GM18526 (cell line): ENCODE measurements around the gene CALML3.

Experiments
- POLR2A ChIP-seq: IDR thresholded peaks from 3 replicates; pipeline ENCODE4 v1.6.1; 2011; ENCODE audit not compliant: insufficient read length; ENCODE audit errors: extremely low read depth

The CALML3 gene

GRCh38 chr10:5538892-5539651 lies 14.3 kb downstream of the CALML3 start:
- no peak for TF ChIP-seq POLR2A

DNA sequence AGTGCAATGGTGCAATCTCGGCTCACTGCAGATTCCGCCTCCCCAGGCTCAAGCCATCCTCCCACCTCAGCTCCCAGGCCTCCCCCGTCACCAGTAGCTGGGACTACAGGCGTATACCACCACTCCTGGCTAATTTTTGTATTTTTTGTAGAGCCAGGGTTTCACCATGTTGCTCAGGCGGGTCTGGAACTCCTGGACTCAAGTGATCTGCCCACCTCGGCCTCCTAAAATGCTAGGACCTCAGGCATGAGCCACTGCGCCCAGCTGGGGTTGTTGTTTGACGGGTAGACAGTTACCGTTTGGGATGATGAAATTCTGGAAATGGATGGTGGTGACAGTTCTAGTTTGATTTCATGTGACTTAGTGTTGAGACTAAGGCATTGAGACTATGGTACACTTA lies 15.3 kb downstream of the CALML3 start:
- no peak for TF ChIP-seq POLR2A

- TF ChIP-seq POLR2A: no peak
These were observed 16.1 kb downstream of the CALML3 start for GRCh38 chr10:5540891-5541290.

- TF ChIP-seq POLR2A: no peak
These were observed 17.3 kb downstream of the CALML3 start for GRCh38 chr10:5542100-5542499.

GRCh38 chr10:5543623-5544022 lies 18.9 kb downstream of the CALML3 start:
- TF ChIP-seq POLR2A: no peak

GRCh38 chr10:5544216-5544805 lies 19.6 kb downstream of the CALML3 start:
- TF ChIP-seq POLR2A: no peak

DNA sequence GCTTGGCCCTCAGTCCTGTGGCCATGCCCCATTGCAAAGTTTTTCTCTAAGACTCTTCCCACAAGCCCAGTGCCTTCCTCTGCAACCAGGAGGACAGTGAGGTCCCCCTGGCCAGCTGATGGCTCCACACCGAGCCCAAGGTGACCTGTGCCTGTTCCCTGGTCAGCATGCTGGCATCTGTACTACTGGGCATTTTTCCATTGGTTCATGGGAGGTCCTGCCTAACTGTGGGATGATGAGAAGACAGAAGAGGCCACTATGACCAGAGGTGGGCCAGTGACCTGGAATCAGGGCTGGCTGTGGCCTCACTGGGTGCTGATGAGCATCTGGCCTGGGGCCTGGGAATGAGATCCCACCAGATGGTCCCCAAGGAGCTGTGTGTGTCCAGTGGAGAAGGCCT lies 20.2 kb downstream of the CALML3 start:
- no peak for TF ChIP-seq POLR2A

DNA sequence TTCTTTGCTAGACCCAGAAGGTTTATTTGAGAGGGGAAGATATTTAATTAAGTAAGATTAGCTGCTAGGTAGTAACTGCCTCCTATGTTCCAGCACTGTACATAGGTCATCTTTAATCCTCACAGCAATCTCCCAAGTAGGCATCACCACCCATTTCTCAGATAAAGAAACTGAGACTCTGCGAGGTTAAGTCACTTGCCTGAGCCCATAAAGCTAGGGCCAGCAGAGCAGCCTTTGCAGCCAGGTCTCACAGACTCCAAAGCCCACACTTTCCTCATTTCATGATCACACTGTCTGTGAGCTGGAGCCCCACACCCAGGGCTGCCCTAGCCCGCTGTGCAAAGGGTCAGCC lies 20.6 kb downstream of the CALML3 start:
- TF ChIP-seq POLR2A: no peak

DNA sequence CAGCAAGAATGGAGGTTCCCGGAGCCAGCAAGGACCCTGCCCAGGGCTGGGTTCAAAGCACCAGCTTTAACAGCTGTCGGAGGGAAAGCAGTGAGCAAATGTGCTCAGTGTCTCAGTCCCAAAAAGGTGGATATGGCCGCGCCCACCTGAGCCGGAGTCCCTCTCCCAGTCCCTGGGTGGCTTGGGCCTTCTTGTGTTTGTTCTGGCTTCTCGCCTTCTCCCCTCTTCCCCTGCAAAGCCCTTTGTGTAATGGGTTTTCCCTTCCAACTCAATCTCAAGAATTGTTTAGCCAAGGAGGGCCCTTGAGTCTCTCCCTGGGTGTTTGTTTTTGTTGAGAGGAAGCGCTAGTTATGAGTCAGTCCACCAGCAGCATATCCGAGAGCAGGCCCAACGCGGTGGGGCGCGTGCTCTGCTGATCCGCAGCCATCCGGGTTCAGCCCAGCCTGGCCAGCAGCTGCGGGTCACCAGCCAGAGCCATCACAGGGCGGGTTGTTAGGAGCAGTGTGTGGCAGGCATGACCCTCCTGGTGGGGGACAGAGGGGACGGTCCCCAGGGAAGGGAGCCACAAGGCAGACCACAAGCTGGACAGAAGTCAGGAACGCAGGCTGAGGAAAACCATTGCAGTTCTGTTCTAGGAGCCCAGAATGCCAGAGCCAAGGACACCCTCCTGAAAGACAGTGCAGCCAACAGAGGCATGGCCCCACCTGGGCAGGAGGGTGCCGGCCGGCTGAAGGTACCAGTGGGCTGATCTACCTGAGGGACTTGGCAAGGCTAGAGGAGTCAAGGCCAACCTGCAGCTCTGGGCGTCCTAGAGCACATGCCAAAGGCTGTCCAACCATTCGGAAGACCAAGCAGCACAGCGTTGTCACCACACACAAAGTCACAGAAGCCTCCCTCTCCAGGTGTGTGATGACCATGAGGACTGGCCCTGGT lies 21.3 kb downstream of the CALML3 start:
- TF ChIP-seq POLR2A: no peak

DNA sequence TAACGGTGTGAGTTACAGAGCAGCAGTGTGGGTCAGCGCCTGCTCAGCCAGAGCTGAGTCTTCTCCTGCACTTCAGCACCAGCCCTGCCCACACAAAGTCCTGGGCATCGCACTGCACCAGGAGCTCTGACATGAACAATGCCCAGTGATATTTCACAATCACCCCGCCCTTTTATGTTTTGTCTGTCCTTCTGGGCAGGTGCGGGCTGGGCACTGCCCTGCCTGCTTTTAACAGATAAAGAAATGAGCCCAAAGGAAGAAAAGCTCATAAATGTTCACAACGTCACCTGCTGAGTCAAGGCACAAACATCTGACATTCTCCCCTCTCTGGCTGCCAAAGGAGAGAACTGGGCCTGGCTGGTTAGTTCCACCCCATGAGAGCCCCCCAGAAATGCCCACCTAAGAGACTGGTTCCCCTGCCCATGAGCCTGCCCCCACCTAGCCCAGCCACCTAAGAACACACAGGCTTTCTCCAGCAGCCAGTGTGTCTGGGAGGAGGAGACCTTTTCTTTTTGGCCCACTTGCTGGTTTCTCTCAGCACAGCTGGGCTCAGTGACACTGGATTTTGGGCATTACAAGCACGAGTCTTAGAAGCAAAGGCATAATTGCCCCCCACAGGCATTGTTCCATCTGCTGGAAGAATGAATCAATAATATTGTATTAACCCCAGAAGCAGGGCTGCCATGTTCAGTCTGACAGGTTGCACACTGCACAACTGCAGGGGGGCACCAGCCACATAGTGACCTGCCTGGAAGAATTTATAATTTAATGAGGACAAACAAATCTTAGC lies 22.3 kb downstream of the CALML3 start:
- no peak for TF ChIP-seq POLR2A

- no peak for TF ChIP-seq POLR2A
These were observed 22.8 kb downstream of the CALML3 start for GRCh38 chr10:5547681-5547930.

DNA sequence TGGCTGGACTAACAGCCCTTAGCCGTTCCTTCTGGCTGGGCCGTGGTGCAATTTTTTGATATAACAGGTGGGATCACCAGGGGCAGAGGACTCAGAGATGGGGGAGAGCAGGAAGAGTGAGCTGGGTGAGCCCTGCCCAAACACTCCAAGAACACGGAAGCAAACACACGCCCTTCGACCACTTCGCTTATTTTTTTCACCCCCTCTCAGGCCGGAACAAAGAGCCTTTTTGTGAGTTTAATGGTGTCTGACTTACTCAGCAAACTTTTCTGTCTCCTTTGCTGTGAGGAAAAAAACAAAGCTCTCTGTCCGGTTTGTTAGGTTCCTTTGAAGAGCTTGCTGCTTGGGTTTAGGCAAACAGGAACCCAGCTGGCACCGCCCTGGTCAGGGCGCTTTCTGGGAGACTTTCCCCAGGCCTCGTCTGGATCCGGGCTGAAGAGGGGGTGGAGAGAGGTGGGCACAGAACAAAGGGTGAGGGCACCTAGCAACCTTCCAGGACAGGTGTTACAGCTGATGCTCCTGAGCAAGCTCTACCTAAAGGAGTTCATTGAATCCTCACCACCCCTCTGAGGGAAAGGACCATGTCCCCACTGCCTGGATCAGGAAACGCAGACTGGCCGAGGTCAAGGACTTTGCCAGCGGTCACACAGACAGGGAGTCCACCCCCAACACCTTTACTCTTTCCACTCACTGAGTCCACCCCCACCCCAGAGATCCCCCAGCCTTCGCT lies 23.3 kb downstream of the CALML3 start:
- no peak for TF ChIP-seq POLR2A

DNA sequence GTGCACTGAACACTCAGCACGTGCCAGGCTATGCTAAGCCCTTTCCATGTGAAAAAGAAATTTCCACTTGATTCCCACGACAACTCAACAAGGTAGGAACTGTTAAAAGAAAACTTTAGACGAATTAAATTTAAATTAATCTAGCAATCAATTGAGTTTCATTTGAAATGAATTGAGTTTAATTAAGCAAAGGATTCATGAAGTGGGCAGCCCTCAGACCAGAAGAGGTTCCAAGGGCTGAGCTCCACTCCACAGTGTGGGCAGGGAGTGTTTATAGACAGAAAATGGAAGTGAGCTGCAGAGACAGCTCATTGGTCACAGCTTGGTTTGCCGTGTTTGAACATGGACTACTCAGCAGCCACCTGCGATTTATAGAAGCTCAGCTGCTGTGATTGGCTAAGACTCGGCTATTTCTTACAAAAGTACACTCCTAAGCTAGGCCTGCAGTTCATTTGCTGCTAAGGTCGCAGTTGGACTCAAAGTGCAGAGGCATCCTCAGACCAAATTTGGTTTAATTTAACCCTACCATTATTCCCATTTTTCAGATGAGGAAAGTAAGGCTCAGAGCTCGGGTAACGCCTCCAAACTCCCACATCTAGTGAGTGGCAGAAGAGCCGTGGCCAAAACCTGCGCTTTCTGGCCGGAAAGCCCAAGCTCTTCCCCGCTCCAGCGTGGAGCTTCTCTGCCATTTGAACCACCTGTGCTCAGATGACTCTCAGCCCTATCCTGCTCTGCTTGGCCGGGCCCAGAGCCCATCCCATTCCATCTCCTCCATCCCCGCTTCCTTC lies 24.9 kb downstream of the CALML3 start:
- TF ChIP-seq POLR2A: no peak

DNA sequence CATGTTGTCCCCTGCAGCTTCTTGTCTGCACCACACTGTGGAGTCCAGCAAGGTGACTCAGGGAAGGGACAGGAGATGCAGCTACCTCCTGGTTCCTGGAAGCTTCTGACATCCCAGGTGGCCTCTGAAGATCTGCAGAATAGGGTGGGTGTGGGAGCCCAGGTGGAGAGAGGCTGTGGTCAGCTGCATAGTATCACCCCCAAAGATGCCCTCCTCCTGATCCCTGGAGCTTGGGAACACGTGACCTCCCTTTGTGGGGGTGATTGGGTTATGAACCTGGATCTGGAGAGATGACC lies 25.4 kb downstream of the CALML3 start:
- TF ChIP-seq POLR2A: no peak
